Brain microvascular endothelial cell (primary cell): ENCODE data around the gene PDE3A.
A peak's percentile ranks its signal among the peaks of the same experiment; 100 is the strongest.

Experiments
- DNase-seq: peaks from one replicate; pipeline ENCODE4 v3.0.0-alpha.2; 2020
- H3K27ac ChIP-seq: fragments of 250-450 bp; sonication (Bioruptor Pico); 2 replicates; pipeline ENCODE4 v1.5.1; 2020; ENCODE audit warnings: mild to moderate bottlenecking, moderate library complexity
- H3K27me3 ChIP-seq: fragments of 250-450 bp; sonication (Bioruptor Pico); replicated peaks from 2 replicates; pipeline ENCODE4 v1.5.1; 2020; ENCODE audit warnings: mild to moderate bottlenecking
- H3K36me3 ChIP-seq: fragments of 250-450 bp; sonication (Bioruptor Pico); replicated peaks from 2 replicates; pipeline ENCODE4 v1.5.1; 2020; ENCODE audit warnings: mild to moderate bottlenecking
- H3K4me3 ChIP-seq: 2 replicates; pipeline ENCODE4 v1.5.1; 2011; ENCODE audit warnings: low read depth, mild to moderate bottlenecking, control low read depth, low read length, moderate library complexity
- CTCF ChIP-seq: IDR thresholded peaks from 2 replicates; pipeline ENCODE4 v1.5.1; 2011; ENCODE audit warnings: low read depth, mild to moderate bottlenecking, moderate library complexity, low read length, control low read depth, inconsistent platforms; ENCODE audit errors: missing control alignments
- in situ Hi-C: cut with HindIII; loops from 2 replicates; pipeline ENCODE4 v1.10.0; 2017; ENCODE audit warnings: low sequenced_read_pairs, low pct_ligation_motif_present

Gene PDE3A

GRCh38 chr12:20415028-20415427 lies 46.7 kb downstream of the PDE3A start:
- TF ChIP-seq CTCF = no peak
- Histone ChIP-seq H3K36me3 (no peaks in the 10 kb centered on the region), H3K4me3 (no peak overlapping the region), H3K27me3 (no peaks in the 10 kb centered on the region), H3K27ac (no peak overlapping the region)
- in situ Hi-C loops = no loop called here
- DNase-seq = peak; percentile 66

- Histone ChIP-seq H3K27me3 (no peaks in the 10 kb centered on the region), H3K27ac (peak overlapping the region; percentile 42), H3K36me3 (no peaks in the 10 kb centered on the region), H3K4me3 (no peak overlapping the region)
- no peak for TF ChIP-seq CTCF
- in situ Hi-C loops = no loop called here
- peak; percentile 66 for DNase-seq
Observed at GRCh38 chr12:20415641-20416040, 47.3 kb downstream of the PDE3A start.

- in situ Hi-C loops = no loop called here
- Histone ChIP-seq H3K4me3 (no peak overlapping the region), H3K27ac (no peak overlapping the region), H3K27me3 (no peaks in the 10 kb centered on the region), H3K36me3 (no peaks in the 10 kb centered on the region)
- DNase-seq = no peak
- TF ChIP-seq CTCF = no peak
Observed at GRCh38 chr12:20420557-20420956, 52.2 kb downstream of the PDE3A start.

- no peak for DNase-seq
- Histone ChIP-seq H3K27ac (no peak overlapping the region), H3K36me3 (no peaks in the 10 kb centered on the region), H3K27me3 (no peaks in the 10 kb centered on the region), H3K4me3 (no peak overlapping the region)
- TF ChIP-seq CTCF = no peak
- in situ Hi-C loops = no loop called here
Observed at GRCh38 chr12:20421421-20421820, 53.1 kb downstream of the PDE3A start.

- no peak overlapping the region for H3K4me3 ChIP-seq
- no peak overlapping the region for H3K27ac ChIP-seq
- no peaks in the 10 kb centered on the region for H3K27me3 ChIP-seq
- no peak for DNase-seq
- in situ Hi-C loops = no loop called here
- no peaks in the 10 kb centered on the region for H3K36me3 ChIP-seq
- TF ChIP-seq CTCF = peak; percentile 19
Observed at GRCh38 chr12:20423557-20423956, 55.2 kb downstream of the PDE3A start.

- TF ChIP-seq CTCF = no peak
- no peaks in the 10 kb centered on the region for H3K36me3 ChIP-seq
- H3K4me3 ChIP-seq = no peak overlapping the region
- no peaks in the 10 kb centered on the region for H3K27me3 ChIP-seq
- no peak overlapping the region for H3K27ac ChIP-seq
- in situ Hi-C loops = no loop called here
- DNase-seq = no peak
Observed at GRCh38 chr12:20424841-20425240, 56.5 kb downstream of the PDE3A start.
